MM.1S (cell line): ENCODE measurements around the gene SRM.

Experiments used
- EZH2 ChIP-seq: fragments of 300-600 bp; sonication (generic); optimal IDR thresholded peaks from 2 replicates; pipeline ENCODE3; 2017; ENCODE audit warnings: low read depth, mild to moderate bottlenecking, antibody characterized with exemption, low read length, mixed read lengths
- EZH2phosphoT487 ChIP-seq: fragments of 300-600 bp; sonication (generic); IDR thresholded peaks from 2 replicates; pipeline ENCODE4 v1.6.1; 2018; ENCODE audit warnings: antibody characterized with exemption, low read length
- TF ChIP-seq, protein P1 (sequence below): fragments of 300-600 bp; sonication (generic); IDR thresholded peaks from 2 replicates; pipeline ENCODE4 v1.5.1; 2016; ENCODE audit warnings: antibody characterized with exemption, low read length, mixed read lengths

DNA sequence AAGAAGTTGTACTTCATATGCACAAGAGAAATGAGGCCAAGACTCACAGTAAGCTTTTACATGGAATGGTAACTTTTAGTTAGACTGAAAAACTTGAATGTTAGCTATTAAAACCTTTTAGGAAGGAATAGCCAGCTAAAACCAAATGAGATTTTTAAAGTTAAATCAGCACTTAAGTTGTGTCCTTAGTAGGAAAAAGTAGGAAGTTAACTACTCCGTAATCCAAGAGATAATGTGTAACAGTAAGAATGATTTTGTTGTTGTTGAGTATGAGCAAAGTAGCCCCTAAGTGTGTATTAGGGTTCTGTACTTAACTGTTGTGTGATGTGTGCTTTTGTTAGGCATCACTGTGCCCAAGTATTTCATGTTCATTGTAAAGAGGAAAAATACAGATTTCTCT, 34.2 kb downstream of the SRM start:
- TF ChIP-seq EZH2phosphoT487: no peak
- TF ChIP-seq, protein P1, sequence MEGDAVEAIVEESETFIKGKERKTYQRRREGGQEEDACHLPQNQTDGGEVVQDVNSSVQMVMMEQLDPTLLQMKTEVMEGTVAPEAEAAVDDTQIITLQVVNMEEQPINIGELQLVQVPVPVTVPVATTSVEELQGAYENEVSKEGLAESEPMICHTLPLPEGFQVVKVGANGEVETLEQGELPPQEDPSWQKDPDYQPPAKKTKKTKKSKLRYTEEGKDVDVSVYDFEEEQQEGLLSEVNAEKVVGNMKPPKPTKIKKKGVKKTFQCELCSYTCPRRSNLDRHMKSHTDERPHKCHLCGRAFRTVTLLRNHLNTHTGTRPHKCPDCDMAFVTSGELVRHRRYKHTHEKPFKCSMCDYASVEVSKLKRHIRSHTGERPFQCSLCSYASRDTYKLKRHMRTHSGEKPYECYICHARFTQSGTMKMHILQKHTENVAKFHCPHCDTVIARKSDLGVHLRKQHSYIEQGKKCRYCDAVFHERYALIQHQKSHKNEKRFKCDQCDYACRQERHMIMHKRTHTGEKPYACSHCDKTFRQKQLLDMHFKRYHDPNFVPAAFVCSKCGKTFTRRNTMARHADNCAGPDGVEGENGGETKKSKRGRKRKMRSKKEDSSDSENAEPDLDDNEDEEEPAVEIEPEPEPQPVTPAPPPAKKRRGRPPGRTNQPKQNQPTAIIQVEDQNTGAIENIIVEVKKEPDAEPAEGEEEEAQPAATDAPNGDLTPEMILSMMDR: no peak
- no peak for TF ChIP-seq EZH2
